CD4-positive, alpha-beta T cell treated with Interleukin-4 for 4 hours (primary cell): ENCODE results near the gene SORCS2.

ENCODE experiments used
- DNase-seq: peaks from one replicate; pipeline ENCODE4 v3.0.0-alpha.2; 2020

The SORCS2 gene

DNA sequence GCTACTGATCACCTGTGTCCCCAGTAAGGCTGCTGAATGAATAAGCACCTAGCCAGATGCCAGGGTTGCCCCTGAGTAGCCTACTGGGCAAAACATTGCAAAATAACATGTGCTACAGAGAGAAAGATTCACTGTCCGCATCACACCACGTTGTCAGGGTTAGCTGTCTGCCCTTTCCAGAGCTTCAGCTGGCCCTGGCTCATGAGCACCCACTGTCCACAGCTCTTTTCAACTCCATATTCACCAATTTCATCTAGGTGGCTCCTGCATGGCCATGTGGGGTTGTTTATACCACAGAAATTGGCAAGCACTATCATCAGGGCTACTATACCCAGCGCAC lies 470.1 kb downstream of the SORCS2 start:
- no peak for DNase-seq

DNA sequence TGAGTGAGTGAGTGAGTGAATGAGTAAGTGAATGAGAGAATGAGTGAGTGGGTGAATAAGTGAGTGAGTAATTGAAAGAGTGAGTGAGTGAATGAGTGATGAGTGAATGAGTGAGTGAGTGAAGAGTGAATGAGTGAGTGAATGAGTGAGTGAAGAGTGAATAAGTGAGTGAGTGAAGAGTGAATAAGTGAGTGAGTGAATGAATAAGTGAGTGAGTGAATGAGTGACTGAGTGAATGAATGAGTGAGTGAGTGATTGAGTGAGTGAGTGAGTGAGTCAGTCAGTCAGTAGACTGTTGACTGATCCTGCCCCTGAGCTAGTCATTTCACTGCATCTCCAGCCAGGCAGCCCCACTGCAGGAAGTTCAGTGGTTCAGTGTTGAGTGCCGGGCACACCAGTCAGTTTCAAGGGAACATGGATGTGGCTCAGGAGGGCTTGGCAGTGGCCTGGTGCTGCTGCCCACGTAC lies 470.8 kb downstream of the SORCS2 start:
- no peak for DNase-seq

DNA sequence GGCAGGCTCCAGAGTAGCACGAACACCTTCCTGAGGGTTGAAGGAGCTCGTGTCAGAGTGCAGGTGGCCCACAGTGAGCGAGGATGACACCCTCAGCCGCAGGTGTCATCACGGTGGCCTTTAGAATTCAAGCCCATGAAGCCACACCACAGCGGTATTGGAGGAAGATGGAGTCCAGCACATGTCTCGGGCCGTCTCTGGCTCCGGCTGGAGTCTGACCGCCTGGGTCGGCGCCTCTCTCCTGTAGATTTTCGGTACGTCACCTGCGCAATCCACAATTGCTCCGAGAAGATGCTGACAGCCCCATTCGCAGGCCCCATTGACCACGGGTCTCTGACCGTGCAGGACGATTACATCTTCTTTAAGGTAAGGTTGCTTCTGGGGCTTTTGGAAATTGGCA lies 471.8 kb downstream of the SORCS2 start:
- DNase-seq, result no peak

DNA sequence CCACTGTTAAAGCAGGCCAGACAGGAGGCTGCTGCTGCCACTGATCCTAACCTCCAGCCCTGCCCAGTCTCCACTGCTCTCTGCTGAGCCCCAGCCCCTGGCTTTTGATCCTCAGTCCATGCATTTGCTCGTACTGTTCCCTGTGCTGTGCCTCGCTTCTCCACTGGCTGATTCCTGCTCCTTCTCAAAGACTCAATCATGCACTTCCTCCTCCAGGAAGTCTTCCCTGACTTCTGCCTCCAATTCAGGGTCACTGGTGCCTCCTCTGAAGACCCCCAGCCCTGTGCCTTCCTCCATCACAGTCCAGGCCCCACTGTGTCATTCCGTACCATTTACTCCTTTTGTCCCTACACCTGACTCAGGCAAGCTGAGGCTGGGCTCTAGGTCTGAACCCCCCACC lies 473.0 kb downstream of the SORCS2 start:
- DNase-seq, result no peak

DNA sequence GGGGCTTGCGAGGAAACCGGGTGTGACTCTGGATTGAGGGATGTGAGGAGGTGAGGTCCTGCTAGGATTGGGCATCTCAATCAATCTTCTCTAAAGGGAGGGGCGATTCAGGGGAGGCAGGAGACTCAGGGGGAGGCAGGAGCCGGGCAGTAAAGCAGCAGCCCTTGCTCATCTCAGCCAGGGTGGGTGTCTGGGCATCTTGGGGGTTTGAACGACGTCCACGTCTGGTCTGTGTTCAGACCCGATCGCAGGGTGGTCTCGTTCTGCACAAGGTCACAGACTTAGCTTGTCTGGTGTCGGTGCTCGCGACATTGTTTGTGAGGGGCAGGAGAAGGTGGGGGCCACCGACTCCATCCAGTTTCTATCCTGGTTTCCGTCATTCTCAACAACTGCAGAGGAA lies 473.7 kb downstream of the SORCS2 start:
- no peak for DNase-seq

DNA sequence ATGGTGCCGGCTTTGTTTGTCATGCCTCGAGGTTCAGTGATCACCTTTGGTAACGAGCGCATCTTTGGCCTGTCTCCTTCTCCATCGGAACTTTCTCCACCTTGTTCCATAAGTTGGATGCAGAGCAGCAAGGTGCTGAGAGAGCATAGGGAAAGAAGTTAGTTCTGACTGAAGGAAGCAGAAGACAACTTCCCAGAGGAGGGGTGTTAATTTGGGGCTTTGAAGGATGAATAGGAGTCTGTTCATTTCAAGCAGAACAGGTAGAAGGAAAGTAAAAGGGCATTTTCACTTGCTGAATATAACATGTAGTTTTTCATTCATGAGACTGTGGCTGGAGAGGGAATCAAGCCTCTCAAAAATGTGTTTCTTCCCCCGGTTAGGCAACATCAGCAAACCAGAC lies 474.4 kb downstream of the SORCS2 start:
- no peak for DNase-seq

DNA sequence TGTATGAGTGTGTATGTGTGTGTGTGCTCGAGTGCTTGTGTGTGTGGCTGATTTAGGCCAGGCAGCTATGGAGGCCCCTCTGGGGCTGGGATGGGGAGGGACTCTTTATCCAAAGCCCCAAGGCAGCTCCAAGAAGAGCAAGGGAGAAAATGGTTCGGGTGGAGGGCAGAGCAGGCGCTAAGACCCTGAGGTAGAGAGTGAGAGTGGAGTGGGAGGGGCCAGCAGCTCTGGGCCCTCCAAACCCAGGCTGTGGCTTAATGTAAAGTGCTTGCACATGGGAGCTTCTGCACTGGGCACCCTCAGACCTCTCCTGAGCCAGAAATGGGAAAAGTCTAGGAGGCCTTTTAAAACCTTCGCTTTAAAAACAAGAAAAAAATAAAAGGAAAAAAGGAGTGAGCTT lies 475.9 kb downstream of the SORCS2 start:
- DNase-seq, result no peak

DNA sequence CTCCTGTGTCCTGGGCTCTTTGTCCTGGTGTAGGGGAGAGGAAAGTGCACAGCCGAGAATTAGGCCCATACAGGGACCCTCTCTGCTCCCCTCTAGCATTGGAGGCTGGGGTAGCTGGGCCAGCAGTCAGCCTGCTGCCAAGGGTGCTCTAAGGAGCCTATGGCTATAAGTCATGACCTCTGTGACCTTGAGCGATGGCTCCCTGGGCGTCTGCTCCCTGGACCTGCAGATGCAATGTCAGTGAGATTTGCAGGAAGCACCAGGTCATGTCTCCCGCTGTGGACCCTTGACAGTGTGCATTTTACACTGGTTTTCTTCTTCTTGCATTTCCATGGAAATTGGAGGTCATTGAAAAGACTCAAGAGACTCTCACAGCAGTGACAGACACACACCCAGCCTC lies 476.5 kb downstream of the SORCS2 start:
- DNase-seq, result no peak

DNA sequence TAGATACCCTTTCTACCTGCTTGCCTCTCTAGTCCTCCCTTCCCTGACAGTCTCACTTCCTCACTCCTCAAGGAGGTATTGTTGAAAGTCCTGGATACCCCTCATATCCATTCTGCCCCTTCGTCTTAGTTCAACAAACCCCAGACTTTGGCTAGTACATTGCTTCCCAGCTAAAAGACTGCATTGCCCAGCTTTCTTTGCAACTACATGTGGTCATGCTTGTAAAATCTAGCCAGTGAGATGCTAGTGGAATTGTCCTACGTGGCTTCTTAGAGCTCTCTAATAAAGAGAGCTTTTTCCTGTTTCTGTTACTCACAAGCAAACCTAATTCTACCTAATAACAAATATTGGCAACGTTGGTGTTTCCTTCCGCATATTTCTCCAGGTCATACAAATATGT lies 480.3 kb downstream of the SORCS2 start:
- DNase-seq, result no peak

DNA sequence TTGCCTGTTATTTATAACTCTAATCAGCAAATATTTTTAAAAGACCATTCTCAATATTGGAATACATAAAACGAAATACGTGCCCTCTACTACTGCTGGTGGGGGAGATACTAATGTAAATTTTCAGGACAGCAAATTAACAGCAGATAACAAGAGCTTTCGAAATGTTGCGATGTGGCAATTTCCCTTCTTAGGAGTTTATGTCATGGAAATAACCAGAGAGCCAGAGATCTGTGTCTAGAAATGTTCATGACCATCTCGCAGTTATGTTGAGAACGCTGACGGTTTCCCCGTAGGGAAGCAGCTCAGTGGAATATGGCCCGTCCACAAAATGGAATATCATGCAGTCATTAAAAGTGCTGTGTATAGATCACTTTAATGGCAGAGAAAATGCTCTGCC lies 480.8 kb downstream of the SORCS2 start:
- no peak for DNase-seq

DNA sequence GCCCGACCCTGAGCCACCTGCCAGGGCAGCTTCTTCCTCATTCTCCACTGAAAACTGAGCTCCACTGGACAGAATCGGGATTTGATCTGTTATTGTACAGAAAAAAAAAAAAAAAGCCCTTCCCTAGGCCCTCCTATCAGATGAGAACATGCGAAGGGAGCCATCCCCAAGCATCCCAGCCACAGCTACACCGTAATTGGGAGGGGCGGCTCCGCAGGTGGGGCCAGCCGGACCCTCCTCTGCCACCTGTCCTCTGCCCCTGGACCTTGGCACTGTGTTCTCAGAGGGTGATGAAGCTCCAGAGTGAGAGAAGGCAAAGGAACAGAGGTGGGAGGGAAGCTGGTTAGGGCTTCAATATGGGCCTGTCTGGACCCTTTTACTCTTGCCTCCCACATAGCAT lies 482.4 kb downstream of the SORCS2 start:
- no peak for DNase-seq

DNA sequence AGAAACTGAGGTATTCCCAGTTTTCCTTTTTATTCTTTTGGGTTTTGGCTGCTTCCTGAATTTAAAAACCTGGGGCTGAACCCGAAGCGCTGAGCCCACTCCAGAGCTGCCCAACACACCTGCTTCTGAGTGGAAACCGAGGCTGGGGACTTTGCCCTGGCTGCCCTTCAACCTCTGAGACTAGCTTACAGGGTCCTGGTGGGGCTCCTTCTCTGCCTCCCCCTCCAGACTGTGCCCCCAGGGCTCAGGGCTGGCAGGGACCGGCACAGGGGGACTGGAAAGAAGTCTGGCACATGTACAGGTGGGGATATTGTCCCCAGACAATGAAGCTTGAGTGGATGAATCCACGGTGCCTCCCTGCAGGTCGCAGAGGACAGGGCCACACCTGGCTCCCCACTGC lies 482.8 kb downstream of the SORCS2 start:
- DNase-seq, result no peak

DNA sequence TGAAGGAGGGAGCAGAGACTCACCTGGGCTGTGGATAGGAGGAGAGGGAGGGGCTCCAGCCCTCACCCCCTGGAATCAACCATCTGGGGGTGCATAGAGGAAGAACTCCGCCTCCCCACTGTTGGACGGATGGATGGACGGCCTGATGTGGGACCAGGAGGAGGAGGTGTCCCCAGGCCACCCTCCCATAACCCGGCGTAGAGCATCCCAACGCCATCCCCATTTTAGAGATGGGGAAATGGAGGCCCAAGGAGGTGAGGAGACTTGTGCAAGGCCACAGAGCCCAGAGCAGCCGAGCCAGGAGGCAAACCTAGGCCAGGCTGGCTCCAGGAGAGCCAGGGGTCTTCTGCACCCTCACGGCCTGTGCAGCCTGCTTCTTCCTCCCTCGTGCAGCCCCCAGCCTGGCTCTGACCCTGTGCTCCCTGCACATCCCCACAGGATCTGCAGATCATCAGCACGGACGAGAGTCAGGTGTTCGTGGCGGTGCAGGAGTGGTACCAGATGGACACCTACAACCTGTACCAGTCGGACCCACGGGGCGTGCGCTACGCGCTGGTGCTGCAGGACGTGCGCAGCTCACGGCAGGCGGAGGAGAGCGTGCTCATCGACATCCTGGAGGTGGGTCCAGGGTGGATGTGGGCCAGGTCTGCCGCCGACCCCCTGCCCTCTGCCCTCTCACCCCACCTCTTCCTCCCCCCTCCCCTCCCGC lies 483.4 kb downstream of the SORCS2 start:
- DNase-seq, result no peak

DNA sequence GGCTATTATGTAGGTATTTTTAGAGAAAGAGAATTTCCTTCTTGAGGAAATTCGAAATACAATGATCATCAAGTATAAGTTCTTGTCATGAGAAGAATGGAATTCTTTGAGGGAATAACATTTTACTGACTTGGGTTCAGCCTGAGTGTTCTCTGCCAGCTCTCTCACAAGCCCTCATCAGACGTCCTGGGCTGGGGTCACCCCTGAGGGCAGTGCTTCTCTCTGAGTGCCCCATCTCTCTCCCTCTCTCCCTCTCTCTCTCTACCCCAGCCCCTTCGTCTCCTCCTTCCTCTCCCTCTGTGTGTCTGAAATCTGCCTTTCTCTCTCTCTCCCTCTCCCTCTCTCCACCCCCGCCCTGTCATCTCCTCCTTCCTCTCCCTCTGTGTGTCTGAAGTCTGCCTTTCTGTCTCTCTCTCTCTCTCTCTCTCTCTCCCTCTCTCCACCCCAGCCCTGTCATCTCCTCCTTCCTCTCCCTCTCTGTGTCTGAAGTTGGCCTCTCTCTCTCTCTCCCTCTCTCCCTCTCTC lies 484.1 kb downstream of the SORCS2 start:
- no peak for DNase-seq

DNA sequence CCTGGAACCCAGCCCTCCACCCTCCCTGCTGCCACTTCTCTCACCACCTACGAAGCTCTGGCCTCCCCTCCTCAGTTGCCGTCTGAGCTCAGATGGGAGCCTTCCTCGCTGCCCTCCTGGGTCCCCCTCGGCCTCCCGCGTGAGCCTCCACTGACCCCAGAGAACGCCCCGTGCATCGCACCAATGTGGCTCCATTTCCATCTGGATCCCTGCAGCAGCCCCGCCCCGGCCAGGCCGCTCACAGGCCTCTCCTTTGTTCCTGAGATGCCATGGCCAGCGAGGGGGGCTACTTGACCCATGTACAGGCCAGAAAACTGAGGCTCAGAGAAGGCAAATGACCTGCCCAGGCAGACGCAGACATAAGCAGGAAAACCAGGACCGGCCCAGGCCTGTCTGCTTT lies 484.7 kb downstream of the SORCS2 start:
- no peak for DNase-seq

DNA sequence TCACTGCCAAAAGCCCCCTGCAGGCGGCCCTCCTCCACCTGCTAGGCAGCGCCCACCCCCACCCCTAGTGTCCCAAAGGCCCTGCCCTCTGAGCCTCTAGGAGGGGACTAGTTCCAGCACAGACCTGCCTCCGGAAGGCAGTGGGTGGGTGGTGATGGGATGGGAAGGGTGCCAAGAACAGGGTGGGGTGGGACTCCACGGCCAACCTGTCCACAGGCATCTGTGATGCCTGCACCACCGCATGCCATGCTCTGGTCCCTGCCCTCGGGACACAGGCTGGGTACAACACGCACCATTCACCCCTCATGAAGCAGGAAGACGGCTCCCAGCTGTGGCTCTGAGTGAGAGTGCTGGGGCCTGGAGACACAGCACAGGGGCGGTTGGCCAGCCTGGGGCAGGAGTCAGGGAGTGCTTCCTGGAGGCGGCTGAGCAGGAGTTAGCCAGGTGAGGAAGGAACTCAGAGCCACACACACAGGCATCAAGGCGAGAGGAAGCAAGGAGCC lies 485.5 kb downstream of the SORCS2 start:
- no peak for DNase-seq

DNA sequence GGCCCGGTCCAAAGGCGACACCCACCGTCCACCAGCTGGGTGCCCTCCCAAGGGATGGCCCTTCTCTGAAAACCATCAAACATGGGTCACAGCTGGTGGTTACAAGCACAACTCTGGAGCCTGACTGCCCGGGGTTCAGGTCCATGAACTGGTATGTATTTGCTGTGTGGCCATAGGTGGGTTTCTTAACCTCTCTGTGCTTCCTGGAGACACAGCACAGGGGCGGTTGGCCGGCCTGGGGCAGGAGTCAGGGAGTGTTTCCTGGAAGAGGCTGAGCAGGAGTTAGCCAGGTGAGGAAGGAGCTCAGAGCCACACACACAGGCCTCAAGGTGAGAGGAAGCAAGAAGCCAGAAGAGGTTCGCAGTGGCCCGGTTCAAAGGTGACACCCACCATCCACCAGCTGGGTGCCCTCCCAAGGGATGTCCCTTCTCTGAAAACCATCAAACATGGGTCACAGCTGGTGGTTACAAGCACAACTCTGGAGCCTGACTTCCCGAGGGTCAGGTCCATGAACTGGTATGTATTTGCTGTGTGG lies 486.0 kb downstream of the SORCS2 start:
- DNase-seq, result no peak

DNA sequence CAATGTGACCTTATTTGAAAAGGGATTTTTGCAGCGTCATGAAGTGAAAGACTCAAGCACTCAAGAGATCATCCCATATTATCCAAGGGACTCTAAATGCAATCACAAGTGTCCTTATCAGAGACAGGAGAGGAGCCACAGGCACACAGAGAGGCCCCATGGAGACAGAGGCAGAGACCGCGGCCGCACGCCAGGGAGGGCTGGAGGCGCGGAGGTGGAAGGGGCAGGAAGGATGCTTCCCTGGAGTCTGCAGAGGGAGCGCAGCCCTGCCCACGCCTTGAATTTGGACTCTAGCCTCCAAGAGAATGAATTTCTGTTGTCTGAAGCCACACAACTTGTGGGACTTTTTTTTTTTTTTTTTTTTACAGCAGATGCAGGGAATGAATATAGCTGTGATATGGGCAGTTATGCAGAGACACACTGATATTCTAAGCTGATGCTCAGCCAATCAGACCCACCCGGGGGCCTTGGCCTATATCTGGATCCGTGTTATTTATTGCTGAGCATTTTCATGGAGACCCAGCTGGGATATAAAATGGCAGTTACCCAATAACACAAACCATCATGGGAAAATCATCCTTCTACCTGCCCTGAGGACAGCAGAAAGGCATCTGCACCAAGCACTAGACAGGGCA lies 487.2 kb downstream of the SORCS2 start:
- DNase-seq, result no peak

DNA sequence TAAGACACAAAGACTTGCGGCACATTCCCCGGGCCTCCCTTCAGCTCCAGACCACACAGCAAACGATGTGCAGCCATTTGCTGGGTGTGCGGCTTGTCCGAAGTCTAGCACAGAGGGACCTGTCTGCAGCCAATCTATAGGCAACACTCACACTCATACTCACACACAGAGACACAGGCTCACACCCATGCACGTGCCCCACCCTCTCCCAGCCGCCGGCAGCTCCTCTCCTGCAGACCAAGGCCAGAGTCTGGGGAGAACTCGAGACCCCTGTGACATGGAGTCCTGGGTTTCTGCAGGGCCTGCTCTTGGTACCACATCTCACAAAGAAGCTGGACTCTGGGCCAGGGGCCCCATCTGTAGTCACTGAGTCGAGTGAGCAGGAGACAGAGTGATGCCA lies 487.8 kb downstream of the SORCS2 start:
- DNase-seq, result no peak

DNA sequence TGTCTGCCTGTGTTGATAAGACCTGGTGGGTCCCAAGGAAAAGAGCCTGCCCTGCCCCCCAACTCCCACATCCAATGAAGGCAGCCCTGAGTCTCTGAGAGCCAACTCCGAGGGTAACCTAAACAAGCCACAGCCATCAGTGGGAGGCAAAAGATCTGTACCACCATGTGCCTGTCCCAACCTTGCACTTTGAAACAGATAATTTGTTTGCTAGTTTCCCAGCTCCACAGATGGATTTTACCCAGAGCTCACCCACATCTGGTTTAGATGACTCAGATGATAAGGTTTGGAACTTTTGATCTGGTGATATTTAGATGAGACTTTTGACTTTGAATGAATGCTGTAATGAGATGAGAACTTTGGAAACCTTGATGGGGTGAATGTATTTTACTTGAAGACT lies 488.4 kb downstream of the SORCS2 start:
- no peak for DNase-seq

DNA sequence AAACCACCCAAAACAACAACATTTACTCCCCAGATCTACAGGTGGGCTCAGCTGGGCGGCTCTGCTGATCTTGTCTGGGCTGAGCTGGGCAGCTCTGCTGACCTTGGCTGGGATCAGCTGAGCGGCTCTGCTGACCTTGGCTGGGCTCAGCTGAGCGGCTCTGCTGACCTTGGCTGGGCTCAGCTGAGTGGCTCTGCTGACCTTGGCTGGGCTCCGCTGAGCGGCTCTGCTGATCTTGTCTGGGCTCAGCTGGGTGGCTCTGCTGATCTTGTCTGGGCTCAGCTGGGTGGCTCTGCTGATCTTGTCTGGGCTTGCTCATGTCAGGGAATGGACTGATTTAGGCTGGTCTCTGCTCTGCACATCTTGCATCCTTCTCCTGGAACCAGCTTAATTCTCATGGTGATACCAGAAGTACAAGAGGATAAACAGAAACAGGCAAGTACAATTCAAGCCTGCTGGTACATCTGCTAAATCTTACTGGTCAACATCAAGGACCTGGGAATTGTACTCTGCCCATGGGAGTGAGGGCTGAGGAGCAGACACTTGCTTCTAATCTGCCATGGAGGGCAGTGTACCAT lies 490.9 kb downstream of the SORCS2 start:
- DNase-seq, result no peak

DNA sequence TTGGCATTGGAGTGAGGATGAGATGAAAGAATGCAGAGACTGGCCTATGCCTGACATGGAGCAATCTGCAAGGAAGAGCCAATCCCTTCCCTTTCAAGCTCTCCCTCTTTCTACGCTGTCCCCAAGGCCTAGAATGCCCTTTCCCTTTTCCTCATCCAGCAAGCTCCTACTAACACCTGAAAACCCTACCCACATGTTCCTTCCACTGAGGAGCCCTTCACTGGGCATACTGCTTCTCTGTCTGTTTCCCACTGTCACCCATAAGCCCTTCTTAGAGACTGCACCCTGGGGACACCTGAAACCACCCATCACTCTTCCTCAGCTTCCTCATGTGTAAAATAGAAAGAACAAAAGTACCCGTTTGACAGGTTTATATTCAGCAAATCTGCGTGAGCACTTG lies 492.0 kb downstream of the SORCS2 start:
- DNase-seq, result no peak

DNA sequence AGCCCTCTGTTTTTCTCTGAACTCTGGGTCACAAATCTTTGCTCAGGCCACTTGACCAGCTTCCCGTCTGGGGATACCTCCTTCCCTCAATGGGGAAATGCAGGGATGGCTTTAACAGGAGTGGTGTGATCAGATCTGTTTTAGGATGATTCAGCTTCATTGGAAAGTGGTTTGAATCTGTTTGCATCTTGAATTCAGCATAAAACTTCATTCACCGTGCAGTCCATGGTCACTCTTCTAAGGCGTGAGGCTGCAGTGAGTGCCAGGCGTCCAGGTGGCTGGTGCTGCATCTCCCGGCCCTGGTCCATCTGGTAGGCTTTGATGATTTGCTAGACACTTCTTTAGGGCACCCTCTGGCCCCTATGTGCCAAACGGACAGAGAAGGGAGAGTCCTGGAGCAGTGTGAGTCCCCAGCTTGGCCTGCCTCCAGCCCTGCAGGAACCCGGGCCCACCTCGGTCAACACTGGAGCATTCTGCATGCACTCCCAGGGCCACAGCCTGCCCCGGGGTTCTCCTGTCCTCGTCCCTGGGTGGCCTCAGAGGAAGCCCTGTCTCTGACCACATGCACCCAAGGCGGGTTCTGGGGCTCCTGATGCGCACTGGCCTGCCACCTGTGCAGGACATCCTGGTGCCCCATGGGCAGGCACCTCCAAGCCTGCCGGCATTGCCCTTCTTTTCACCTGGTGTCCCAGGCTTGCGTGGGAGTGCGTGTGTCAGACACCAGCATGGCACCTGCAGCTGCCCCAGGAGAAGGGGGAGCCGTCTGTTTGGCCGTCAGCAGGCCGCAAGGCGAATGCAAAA lies 493.9 kb downstream of the SORCS2 start:
- DNase-seq, result no peak
